SW480 (cell line): ENCODE data around the gene ZNF573.
"Not testable (repeated sequence)": the region's sequence is repeated elsewhere in the genome, so short reads cannot be mapped to it uniquely, and the experiment has no call there.

ENCODE experiments used
- DNase-seq: peaks from one replicate; pipeline ENCODE4 v3.0.0-alpha.2; 2016; ENCODE audit warnings: low spot score

ZNF573 gene

GRCh38 chr19:37779127-37780005 is at the start of gene ZNF573:
Gene ZNF573 (minus strand): TSS chr19:37779586. CDS start chr19:37773729, 5,857 bp downstream.
- DNase-seq = peak; percentile 92

GRCh38 chr19:37817180-37817981 is 38.0 kb upstream of the ZNF573 start:
- DNase-seq = no peak

DNA sequence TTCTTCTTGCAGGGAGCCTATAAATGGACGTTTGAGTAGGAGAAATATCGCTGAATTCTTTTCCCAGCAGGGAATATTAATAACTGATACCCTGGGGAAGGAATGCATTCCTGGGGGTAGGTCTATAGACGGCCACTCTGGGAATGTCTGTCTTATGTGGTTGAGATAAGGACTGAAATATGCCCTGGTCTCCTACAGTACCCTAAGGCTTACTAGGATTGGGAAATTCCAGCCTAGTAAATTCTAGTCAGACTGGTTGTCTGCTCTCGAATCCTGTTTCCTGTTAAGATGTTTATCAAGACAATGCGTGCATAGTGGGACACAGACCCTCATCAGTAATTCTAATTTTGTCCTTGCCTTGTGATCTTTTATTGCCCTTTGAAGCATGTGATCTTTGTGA is 36.2 kb upstream of the ZNF573 start:
- not testable (repeated sequence) for DNase-seq

- no peak for DNase-seq
Measured at GRCh38 chr19:37813340-37813739, 34.0 kb upstream of the ZNF573 start.

DNA sequence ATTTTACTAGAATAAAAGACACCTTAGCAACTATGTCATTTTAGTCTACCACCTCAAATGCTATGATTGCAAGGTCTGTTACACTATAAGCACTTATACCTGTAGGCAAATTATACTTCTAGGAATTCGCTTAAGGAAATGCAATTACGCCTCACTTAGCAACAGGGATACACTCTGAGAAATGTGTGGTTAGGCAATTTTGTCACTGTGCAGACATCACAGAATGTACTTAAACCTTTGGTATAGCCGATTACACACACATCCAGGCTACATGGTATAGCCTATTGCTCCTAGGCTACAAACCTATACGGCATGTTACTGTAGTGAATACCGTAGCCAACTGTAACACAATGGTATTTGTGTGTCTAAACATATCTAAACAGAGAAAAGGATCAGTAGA is 30.0 kb upstream of the ZNF573 start:
- no peak for DNase-seq

DNA sequence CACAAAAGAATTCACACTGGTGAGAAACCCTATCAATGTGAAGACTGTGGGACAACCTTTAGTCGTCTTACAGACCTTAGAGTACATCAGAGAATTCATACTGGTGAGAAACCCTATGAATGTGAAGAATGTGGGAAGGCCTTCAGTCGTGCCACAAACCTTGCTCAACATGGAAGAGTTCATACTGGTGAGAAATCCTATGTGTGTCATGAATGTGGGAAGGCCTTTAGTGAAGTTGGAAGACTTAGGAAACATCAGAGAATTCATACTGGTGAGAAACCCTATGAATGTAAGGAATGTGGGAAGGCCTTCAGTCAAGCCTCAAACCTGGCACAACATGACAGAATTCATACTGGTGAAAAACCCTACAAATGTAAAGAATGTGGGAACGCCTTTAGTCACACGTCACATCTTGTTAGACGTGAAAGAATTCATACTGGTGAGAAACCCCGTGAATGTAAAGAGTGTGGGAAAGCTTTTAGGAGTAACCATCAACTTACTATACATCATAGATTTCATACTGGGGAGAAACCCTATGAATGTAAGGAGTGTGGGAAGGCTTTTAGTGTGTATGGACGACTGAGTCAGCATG is 24.0 kb upstream of the ZNF573 start:
- DNase-seq = no peak

GRCh38 chr19:37790244-37790925 is 11.0 kb upstream of the ZNF573 start:
- DNase-seq = no peak

DNA sequence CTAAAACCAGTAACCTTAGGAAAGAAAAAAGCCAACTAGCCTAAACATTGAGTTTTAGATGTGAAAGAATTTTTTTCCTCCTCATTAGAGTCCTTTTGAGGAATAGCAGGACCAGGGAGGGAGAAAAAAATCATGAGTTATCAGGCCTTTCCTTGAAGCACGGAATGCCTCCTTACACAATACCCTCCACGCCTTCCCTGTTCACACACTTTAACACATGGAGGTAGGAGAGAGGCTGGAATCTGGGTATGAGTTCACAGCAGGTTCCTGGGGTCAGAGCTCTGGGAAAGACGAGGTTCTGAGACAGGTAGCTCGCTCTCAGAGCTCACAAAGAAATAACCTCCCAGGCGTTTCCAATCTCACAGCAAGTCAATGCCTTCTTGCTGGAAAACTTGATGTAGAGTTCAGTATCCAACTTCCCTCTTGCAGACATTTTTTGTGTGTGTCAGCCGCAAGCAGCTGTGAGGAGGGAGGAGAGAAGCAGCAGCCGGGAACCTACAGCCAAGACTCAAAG is 716 bp downstream of the ZNF573 start:
- DNase-seq = no peak

- DNase-seq = no peak
Measured at GRCh38 chr19:37770985-37771384, 8.4 kb downstream of the ZNF573 start.

GRCh38 chr19:37763488-37763887 is 15.9 kb downstream of the ZNF573 start:
- no peak for DNase-seq

- not testable (repeated sequence) for DNase-seq
Measured at GRCh38 chr19:37757683-37758082, 21.7 kb downstream of the ZNF573 start.

DNA sequence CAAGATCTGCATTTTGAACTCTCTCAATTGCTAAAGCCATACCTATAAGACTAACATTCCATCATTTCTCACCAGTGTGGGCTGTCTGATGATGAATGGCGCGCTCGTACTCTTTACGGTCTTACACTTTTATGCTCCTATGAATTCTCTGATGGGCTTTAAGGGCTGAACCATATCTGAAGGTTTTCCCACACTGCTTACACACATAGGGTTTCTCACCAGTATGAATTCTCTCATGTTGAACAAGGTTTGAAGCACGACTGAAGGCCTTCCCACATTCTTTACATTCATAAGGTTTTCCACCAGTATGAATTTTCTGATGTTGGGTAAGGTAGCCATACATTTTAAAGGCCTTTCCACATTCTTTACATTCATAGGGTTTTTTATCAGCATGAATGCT is 41.0 kb downstream of the ZNF573 start:
- no peak for DNase-seq

GRCh38 chr19:37725181-37725580 is 54.2 kb downstream of the ZNF573 start:
- no peak for DNase-seq

DNA sequence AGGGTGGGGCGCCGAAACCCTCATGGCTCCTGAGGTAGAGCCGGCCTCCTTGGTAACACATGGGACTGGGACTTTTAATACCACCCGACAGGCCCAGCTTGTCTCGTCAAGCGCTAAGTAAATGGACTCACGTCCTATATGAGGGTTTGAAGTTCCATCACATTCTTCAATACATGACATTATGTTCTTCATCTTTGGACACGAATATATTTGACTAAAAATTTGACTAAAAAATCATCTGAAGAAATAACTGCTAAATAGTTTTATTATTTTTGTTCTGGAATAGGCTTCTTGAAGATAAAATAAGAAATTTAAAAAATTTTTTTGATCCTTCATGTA is 59.5 kb downstream of the ZNF573 start:
- no peak for DNase-seq

DNA sequence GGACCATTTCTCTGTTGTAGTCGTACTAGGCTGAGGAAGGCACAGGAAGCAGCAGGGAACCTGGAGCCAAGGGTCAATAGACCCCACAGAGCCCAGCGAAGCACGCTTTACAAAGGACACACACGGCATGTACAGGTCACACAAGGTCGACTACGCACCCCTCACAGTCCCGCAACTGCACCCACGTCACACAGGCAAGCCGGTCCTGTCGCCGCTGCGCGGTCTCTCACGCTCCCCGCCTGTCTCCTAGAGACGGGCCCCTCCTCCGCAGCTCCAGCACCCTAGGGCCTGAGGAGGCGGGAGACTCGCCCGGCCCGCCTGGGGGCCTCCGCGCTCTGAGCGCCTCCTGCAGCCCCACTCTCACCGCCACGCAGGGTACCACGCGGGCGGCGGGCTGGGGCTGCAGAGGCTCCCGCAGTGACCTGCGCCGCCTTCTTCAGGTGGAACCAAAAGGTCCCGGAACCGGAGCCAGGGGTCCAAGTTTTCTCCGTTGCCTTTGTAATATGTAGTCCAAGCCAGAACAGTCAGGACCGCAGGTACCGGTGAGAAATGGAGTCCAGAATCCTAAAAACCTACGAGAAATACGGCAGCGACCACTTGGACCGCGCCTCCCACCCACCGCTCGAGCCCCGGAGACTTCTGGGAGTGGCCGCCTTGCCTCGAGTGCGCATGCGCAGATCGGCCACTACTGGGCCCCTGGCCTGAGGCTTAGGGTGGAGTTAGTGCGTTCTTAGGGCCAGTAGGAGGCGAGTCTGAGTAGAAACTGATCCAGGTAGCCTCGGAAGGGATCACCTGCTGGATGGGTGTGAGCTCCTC is 60.1 kb downstream of the ZNF573 start, which contains the start of gene ZNF607:
TSS of gene ZNF607 (minus strand) at position 651 of the 816 bp plus-strand sequence. CDS start 8,143 bp downstream, outside the sequence.
- peak; percentile 97 for DNase-seq

DNA sequence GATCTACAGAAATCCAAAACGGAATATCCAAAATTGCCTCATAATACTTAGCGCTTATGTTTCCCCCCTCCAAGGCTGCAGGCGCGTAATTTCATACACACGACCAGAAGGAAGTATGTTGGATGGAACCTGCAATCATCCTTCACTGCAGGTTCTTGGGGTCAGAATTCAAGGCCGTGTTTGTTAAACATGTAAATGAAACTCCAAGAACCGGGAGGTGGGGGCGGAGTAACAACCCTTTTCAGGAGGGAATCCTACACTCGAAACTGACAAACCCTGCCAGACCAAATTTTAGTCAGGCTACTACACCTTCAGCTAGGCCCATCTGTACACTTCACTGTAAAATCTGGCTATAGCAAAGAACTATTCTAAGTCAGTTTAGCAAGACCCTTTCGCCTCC is 61.1 kb downstream of the ZNF573 start:
- no peak for DNase-seq

- no peak for DNase-seq
Measured at GRCh38 chr19:37716140-37716539, 63.2 kb downstream of the ZNF573 start.

DNA sequence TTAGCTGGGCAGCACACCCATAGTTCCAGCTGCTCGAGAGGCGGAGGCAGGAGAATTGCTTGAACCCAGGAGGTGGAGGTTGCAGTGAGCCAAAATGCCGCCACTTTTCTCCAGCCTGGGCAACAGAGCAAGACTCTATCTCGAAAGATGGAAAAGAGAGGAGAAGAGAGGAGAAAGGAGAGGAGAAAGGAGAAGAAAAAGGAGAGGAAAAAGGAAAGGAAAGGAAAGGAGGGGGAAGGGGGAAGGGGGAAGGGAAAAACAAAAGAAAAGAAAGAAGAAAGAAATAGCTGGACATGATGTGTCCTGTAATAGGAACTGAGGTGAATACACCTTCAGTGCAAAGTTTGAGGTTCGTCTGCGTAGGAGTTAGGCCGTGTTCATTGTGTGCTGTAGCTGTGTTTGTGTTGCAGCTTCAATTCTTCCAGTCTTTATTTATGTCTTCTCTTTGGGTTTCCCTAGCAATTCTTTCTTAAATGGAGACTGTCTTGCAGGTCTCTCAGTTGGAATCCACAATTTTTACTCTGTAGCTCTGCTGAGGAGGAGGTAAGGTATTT is 73.3 kb downstream of the ZNF573 start:
- no peak for DNase-seq

GRCh38 chr19:37699057-37699456 is 80.3 kb downstream of the ZNF573 start:
- DNase-seq = peak; percentile 30

GRCh38 chr19:37698216-37698615 is 81.2 kb downstream of the ZNF573 start:
- no peak for DNase-seq
